GM10248 (cell line): Measurements from ENCODE around the gene POU2F2.

Experiments used
- CTCF ChIA-PET: fragments of 300-600 bp; sonication (Branson Sonifier 250); formaldehyde crosslinking; extraction: SDS; loops from one replicate; lab custom pipeline; 2021; ENCODE audit warnings: antibody characterized with exemption; lab: Yijun Ruan, JAX
- POLR2A ChIA-PET: fragments of 350-650 bp; sonication (Branson Sonifier 250); formaldehyde crosslinking; extraction: SDS; loops from one replicate; lab custom pipeline; 2020; ENCODE audit warnings: antibody characterized with exemption; lab: Yijun Ruan, JAX
- DNase-seq: peaks from one replicate; pipeline ENCODE4 v3.0.0; 2012; ENCODE audit errors: extremely low spot score
- TF ChIP-seq, protein P1 (sequence below): IDR thresholded peaks from 2 replicates; pipeline ENCODE4 v1.5.1; 2012; ENCODE audit warnings: mild to moderate bottlenecking, low read depth; ENCODE audit errors: extremely low read depth, missing control alignments, control extremely low read depth

The POU2F2 gene

DNA sequence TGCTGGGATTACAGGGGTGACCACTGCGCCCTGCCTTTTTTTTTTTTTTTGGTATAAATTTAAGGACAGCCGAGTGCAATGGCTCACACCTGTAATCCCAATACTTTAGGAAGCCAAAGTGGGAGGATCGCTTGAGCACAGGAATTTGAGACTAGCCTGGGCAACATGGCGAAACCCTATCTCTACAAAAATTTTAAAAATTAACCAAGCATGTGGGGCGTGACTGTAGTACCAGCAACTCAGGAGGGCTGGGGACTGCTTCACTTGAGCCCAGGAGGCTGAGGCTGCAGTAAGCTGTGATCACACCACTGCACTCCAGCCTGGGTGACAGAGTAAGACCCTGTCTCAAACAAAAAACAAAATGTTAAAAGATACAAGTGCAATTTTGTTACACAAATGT is 34.8 kb downstream of the POU2F2 start:
- DNase-seq: no peak
- ChIA-PET CTCF (no interaction called here), POLR2A (interaction anchor here (0.7 kb wide), 3 partner anchors 17 to 564 kb away, joined by 3 to 12 read pairs (median 3); no protein-coding TSS in a partner anchor)
- TF ChIP-seq, protein P1, sequence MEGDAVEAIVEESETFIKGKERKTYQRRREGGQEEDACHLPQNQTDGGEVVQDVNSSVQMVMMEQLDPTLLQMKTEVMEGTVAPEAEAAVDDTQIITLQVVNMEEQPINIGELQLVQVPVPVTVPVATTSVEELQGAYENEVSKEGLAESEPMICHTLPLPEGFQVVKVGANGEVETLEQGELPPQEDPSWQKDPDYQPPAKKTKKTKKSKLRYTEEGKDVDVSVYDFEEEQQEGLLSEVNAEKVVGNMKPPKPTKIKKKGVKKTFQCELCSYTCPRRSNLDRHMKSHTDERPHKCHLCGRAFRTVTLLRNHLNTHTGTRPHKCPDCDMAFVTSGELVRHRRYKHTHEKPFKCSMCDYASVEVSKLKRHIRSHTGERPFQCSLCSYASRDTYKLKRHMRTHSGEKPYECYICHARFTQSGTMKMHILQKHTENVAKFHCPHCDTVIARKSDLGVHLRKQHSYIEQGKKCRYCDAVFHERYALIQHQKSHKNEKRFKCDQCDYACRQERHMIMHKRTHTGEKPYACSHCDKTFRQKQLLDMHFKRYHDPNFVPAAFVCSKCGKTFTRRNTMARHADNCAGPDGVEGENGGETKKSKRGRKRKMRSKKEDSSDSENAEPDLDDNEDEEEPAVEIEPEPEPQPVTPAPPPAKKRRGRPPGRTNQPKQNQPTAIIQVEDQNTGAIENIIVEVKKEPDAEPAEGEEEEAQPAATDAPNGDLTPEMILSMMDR: no peak

DNA sequence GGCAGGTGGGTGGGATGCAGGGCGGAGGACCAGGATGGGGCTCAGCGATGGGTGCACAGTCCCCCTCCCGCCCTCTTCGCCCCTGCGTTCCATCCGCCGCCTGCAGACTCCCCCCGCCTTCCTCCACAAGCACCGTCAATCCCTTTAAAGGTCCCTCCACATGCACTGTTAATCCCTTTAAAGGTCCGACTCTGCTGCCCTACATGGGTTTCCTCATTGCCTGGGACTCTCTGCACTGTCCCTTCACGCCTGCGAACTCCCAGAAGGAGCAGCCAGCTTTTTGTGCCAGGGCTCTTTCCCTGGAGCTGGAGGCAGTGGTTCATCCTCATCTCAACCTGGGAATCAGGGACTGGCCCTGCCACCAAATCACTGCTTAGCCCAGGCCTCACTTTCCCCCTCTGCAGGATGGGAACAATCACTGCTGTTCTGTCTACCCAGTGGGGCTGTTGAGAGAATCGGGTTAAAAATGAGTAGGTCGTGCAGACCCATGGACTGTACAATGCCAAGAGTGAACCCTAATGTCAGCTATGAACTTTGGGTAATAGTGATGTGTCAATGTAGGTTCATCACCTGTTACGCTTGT is 35.9 kb downstream of the POU2F2 start:
- ChIA-PET POLR2A (interaction anchor here (0.7 kb wide), 1 partner anchor 86 kb away, joined by 3 read pairs; no protein-coding TSS in a partner anchor), CTCF (interaction anchor here (1.2 to 5.6 kb wide), 3 partner anchors 12 to 61 kb away, joined by 3 to 29 read pairs (median 4); no protein-coding TSS in a partner anchor)
- TF ChIP-seq, protein P1: no peak
- DNase-seq: no peak

- POLR2A ChIA-PET: interaction anchor here (0.6 kb wide), 1 partner anchor 22 kb away, joined by 3 read pairs; no protein-coding TSS in a partner anchor
- TF ChIP-seq, protein P1: no peak
- CTCF ChIA-PET: interaction anchor here (1.2 to 5.6 kb wide), 3 partner anchors 13 to 61 kb away, joined by 3 to 29 read pairs (median 4); no protein-coding TSS in a partner anchor
- no peak for DNase-seq
Measured at GRCh38 chr19:42095814-42096230, 36.4 kb downstream of the POU2F2 start.

GRCh38 chr19:42095142-42095813 is 37.0 kb downstream of the POU2F2 start:
- POLR2A ChIA-PET: interaction anchor here (0.6 kb wide), 1 partner anchor 22 kb away, joined by 3 read pairs; no protein-coding TSS in a partner anchor
- CTCF ChIA-PET: interaction anchor here (1.6 to 5.6 kb wide), 3 partner anchors 9 to 14 kb away, joined by 3 to 29 read pairs (median 5); no protein-coding TSS in a partner anchor
- TF ChIP-seq, protein P1: no peak
- no peak for DNase-seq

GRCh38 chr19:42093926-42094325 is 38.3 kb downstream of the POU2F2 start:
- TF ChIP-seq, protein P1: no peak
- POLR2A ChIA-PET: no interaction called here
- no peak for DNase-seq
- CTCF ChIA-PET: interaction anchor here (1.1 to 5.6 kb wide), 3 partner anchors 10 to 22 kb away, joined by 5 to 29 read pairs (median 5); no protein-coding TSS in a partner anchor

DNA sequence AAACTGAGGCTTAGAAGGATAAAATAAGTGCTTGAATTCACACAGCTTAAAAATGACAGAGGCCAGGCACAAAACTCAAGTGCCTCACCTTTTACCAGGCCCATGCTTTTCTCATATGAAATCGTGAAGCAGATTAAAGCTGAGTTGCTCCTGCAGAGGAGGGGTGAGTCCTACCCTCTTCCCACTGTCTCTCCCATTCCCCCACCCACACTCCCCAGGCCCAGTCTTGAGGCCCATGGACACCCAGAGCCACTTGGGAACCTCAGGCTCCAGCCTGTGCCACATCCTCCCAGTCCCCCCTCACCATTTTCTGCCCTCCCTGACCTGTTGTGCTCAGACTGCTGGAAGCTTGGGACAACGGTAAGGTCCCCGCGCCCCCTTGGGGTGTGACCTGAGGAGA is 38.7 kb downstream of the POU2F2 start:
- TF ChIP-seq, protein P1: no peak
- ChIA-PET POLR2A (no interaction called here), CTCF (interaction anchor here (1.9 to 5.6 kb wide), 2 partner anchors 11 to 15 kb away, joined by 5 to 29 read pairs; no protein-coding TSS in a partner anchor)
- no peak for DNase-seq
